Omental fat pad (tissue), 4 donors: Measurements from ENCODE around the gene NTNG2. TPM values are rescaled to one million over a fixed set of nuclear protein-coding genes. Genes with fewer than 3 reads are reported as not detected.

Experiments used
- ATAC-seq: fragments of 150-250 bp; one replicate; pipeline ENCODE4 v1.9.1; 2016; ENCODE audit warnings: mild to moderate bottlenecking, moderate library complexity; ENCODE audit not compliant: low FRiP score
- DNase-seq: peaks from one replicate; pipeline ENCODE4 v3.0.0-alpha.2; 2019; ENCODE audit warnings: low spot score
- CTCF ChIP-seq, 3 donors: fragments of 450-650 bp; IDR thresholded peaks; one replicate each; pipeline ENCODE4 v1.5.1; 2016 to 2017; ENCODE audit warnings: antibody characterized with exemption in 3 of 3, mild to moderate bottlenecking in 3 of 3, moderate library complexity in 2 of 3
- total RNA-seq, 4 donors: library from RNA; depleted of rRNA; stranded (reverse); fragments of >200 nt; gene quantifications; one replicate each; pipeline ENCODE4 v1.1.0, GENCODE V29; 2016

The NTNG2 gene
- 1 to 10 TPM; 1.8 to 4.2 (median 2.9) TPM for total RNA-seq

DNA sequence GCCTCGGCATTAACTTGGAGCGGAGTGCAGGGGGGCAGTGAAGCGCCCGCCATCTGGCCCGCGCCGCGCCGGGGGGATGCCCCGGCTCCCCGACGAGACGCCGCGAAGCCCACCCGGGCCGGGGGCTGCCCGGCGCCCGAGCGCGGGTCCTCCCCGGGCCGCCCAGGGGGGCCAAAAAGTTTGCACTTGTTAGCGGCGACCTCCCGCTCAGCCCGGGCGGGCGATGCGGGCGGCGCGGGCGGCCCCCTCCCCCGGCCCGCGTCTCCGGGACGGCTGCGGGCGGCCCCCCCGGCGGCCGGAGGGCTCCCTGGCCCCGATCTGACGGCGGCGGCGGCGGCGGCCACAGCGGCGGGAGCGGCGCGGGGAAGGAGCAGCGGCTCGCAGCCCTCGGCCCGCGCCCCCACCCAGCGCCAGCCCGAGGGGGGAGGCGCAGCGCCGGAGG is at the start of gene NTNG2:
TSS of gene NTNG2 (plus strand) at position 316 of the 442 bp plus-strand sequence. CDS start 4,774 bp downstream, outside the sequence.
- TF ChIP-seq CTCF (IDR thresholded peaks at IDR 0.05), result no peak
- DNase-seq, result no peak
- ATAC-seq, result no peak

DNA sequence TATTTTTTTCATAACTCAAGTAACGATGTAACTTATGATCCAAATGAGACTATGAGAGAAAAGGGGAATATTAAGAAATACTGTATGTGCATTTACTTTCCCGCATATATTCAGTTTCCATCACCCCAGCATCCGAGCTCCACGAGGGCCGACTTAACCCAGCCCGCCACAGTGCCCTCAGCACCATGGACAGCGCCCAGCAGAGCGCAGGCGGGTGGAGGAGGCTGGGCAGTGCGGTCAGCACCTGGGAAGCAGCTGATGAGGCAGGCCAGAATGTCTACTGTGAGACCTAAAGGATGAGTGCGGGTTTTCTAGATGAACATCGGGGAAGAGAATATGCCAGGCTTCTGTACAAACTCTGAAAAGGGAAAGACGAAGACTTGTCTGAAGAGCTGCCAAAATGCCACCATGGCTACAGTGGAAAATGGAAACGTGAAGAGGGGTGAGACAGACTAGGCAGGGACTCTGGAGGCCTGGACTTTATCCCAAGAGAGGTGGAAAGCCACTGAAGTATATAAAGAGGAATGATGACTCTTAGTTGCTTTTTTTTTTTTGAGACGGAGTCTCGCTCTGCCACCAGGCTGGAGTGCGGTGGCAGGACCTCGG is 47.7 kb upstream of the NTNG2 start:
- no peak for TF ChIP-seq CTCF (IDR thresholded peaks at IDR 0.05)
- DNase-seq (peak; percentile 31), ATAC-seq (no peak)

DNA sequence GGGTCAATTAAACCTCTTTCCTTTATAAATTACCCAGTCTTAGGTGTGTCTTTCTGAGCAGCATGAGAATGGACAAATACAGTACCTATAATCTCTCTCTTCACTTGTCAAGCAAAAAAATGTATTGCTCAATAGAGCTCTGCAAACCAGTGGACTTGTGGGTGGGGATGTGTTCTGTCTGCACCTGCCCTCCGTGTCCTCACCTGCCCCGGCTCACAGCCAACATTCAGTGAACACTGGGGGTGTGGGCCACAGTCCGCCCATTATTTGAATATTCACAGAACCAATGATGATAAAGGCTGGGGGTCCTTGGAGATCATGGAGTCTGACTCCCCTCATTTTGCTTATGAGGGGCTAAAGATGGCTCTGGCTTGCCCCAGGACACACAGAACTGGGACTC is 45.3 kb upstream of the NTNG2 start:
- TF ChIP-seq CTCF (IDR thresholded peaks at IDR 0.05), result no peak
- ATAC-seq (no peak), DNase-seq (no peak)

DNA sequence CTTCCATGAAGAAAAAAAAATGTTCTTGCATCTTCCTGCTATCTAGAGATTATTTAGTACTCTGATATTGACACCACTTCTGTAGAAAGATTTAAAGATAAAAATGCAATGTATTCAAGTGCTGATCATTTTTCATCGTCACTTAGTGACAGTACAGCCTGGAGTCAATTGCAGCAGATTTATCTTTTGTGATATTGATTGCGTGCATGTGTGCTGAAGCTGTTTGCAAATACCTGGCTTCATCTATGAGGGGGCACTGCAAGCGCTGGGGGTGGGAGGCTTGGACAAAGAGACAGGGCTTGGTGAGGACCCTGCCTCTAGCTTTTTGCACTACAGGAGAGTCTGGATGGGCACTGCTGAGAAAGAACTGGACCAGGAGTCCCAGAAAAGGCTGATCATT is 44.2 kb upstream of the NTNG2 start:
- ATAC-seq (no peak), DNase-seq (no peak)
- no peak for TF ChIP-seq CTCF (IDR thresholded peaks at IDR 0.05)

DNA sequence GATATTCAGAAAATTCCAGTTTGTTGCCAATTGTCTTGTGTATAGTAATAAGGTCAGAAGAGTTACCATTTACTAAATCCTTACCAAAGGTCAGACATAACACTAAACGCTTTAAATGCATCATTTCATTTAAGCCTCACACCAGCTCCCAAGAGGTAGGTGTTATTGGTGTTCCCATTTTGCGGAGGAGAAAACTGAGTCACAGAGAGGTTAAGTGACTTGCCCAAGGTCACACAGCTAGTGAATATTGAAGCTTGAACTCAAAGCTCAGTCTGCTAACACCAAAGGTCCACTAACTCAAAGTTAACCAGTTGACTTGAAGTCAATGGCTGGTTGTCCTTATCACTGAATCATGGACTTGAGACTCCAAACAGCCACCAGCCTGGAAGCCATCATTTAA is 40.8 kb upstream of the NTNG2 start:
- no peak for ATAC-seq
- no peak for DNase-seq
- TF ChIP-seq CTCF (IDR thresholded peaks at IDR 0.05), result no peak

DNA sequence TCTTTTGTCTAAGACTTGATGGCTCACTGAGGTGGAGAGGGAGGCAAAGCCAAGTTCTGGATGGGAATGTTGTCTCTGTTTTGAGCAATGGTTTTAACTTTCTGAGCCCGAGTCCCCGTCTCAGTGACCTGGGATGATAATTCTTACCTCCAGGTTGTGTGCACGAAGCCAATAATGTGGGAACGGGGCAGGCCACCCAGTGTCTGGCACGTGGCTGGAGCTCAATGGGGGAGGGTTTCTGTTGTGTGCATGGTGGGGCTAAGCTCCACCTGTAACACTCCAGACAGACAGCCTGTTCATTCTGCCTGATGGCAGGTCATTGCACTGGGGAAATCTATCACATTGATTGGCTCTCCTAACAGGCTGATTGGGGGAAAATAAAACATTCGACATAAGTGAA is 37.1 kb upstream of the NTNG2 start:
- no peak for TF ChIP-seq CTCF (IDR thresholded peaks at IDR 0.05)
- DNase-seq (no peak), ATAC-seq (no peak)

- ATAC-seq, result no peak
These were observed 36.5 kb upstream of the NTNG2 start for GRCh38 chr9:132125361-132125760.

More at GRCh38 chr9:132125361-132125760, 36.5 kb upstream of the NTNG2 start:
- TF ChIP-seq CTCF (IDR thresholded peaks at IDR 0.05), result no peak
- DNase-seq, result no peak
